Measurements from ENCODE around the gene COQ9. TPM values are rescaled to one million over a fixed set of nuclear protein-coding genes. Genes with fewer than 3 reads are reported as not detected.
A peak's percentile ranks its signal among the peaks of the same experiment; 100 is the strongest.
"Not testable (repeated sequence)": the region's sequence is repeated elsewhere in the genome, so short reads cannot be mapped to it uniquely, and the experiment has no call there.

COQ9 gene
- total RNA-seq, 2 experiments from 2014 or later, result 7.0 to 7.6 TPM

DNA sequence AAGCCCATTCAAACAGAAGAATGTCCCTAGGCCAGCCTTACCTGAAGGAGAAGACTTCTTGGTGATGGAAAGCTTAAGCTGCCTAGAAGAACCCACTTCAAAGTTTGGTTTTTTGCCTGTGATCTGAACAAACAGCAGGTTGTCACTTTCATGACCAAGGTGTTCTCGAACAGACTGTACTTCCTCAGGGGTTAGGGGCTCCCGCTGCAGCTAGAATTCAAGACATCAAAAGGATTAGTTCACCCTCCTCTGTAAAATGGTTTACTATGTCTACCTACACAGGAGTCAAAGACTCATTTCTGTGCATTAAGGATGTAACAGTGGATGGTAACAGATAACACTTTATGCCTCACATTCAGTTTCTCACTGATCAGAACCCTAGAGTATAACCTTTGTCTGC is 13.3 kb upstream of the COQ9 start:
- Histone ChIP-seq H3K36me3 (ENCODE audit: insufficient read depth, low read length) (peaks cover 87% of the 10 kb centered on the region), H3K27ac (ENCODE audit: low read depth in 1 of 2, low read length in 2 of 2) (peak overlapping the region in 1 of 2 donors; percentile 3), H3K27me3 (ENCODE audit: control insufficient read depth in 1 of 2, insufficient read depth in 2 of 2, low read length in 2 of 2) (no peaks in the 10 kb centered on the region), H3K9me3 (ENCODE audit: control insufficient read depth in 1 of 2, insufficient read depth in 1 of 2, low read length in 2 of 2) (no peaks in the 10 kb centered on the region), H3K4me3 (ENCODE audit: low read length) (no peak overlapping the region), H3K4me1 (ENCODE audit: insufficient read depth, low read length) (peaks cover 22% of the 10 kb centered on the region)
- Mint-ChIP-seq H3K27ac (peak overlapping the region; percentile 84), H3K4me3 (peak overlapping the region; percentile 11), H3K4me1 (ENCODE audit: low read depth) (peaks cover 38% of the 10 kb centered on the region), H3K27me3 (no peaks in the 10 kb centered on the region), H3K9me3 (no peaks in the 10 kb centered on the region), H3K36me3 (ENCODE audit: low read depth) (peaks cover 88% of the 10 kb centered on the region)
- ATAC-seq (ENCODE audit: poor library complexity) (peak; percentile 89), DNase-seq (peak in 5 of 14 experiments; percentile 22 to 51 (median 45))
- intact Hi-C loops (cut with DNase I, micrococcal nuclease), result no loop called here
- CTCF ChIA-PET, result interaction anchor here (1.4 to 1.9 kb wide), 3 partner anchors 13 to 86 kb away, joined by 3 to 9 read pairs (median 3); partner anchors contain the start of genes CIAPIN1 and COQ9
- TF ChIP-seq CTCF (IDR thresholded peaks at IDR 0.05), result no peak
- POLR2A ChIA-PET, result interaction anchor here (1.0 to 2.7 kb wide), 3 partner anchors 12 to 28 kb away, joined by 3 to 18 read pairs (median 12); partner anchors contain the start of genes CIAPIN1, COQ9 and POLR2C

- Histone ChIP-seq H3K36me3 (ENCODE audit: insufficient read depth, low read length) (peaks cover 89% of the 10 kb centered on the region), H3K4me1 (ENCODE audit: insufficient read depth, low read length) (peaks cover 22% of the 10 kb centered on the region), H3K27me3 (ENCODE audit: control insufficient read depth in 1 of 2, insufficient read depth in 2 of 2, low read length in 2 of 2) (no peaks in the 10 kb centered on the region), H3K27ac (ENCODE audit: low read depth in 1 of 2, low read length in 2 of 2) (peak overlapping the region in 1 of 2 donors; percentile 4), H3K9me3 (ENCODE audit: control insufficient read depth in 1 of 2, insufficient read depth in 1 of 2, low read length in 2 of 2) (peaks cover 9 to 10% of the 10 kb centered on the region in 2 experiments), H3K4me3 (ENCODE audit: low read length) (no peak overlapping the region)
- ATAC-seq (ENCODE audit: poor library complexity) (no peak), DNase-seq (no peak)
- ChIA-PET CTCF (no interaction called here), POLR2A (interaction anchor here (0.7 kb wide), 1 partner anchor 214 kb away, joined by 4 read pairs; no protein-coding TSS in a partner anchor)
- Mint-ChIP-seq H3K9me3 (no peaks in the 10 kb centered on the region), H3K36me3 (ENCODE audit: low read depth) (peaks cover 88% of the 10 kb centered on the region), H3K4me3 (no peak overlapping the region), H3K4me1 (ENCODE audit: low read depth) (peaks cover 39% of the 10 kb centered on the region), H3K27ac (no peak overlapping the region), H3K27me3 (no peaks in the 10 kb centered on the region)
- intact Hi-C loops (cut with DNase I, micrococcal nuclease), result no loop called here
- no peak for TF ChIP-seq CTCF (IDR thresholded peaks at IDR 0.05)
Observed at GRCh38 chr16:57435838-57436237, 11.4 kb upstream of the COQ9 start.

DNA sequence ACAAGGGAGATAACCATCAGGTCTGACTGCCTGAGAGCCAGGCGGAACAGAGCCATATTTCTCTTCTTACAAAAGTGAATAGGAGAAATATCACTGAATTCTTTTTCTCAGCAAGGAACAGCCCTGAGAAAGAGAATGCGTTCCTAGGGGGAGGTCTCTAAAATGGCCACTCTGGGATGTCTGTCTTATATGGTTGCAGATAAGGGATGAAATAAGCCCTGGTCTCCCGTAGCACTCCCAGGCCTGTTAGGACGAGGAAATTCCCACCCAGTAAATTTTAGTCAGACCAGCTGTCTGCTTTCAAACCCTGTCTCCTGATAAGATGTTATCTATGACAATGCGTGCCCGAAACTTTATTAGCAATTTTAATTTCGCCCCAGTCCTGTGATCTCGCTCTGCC is 7.3 kb upstream of the COQ9 start:
- H3K4me1 ChIP-seq (ENCODE audit: insufficient read depth, low read length); H3K4me3 ChIP-seq (ENCODE audit: low read length); H3K9me3 Mint-ChIP-seq; H3K27ac Mint-ChIP-seq; ATAC-seq (ENCODE audit: poor library complexity); H3K27me3 Mint-ChIP-seq; POLR2A ChIA-PET; H3K4me3 Mint-ChIP-seq; CTCF ChIA-PET; H3K27ac ChIP-seq (ENCODE audit: low read depth in 1 of 2, low read length in 2 of 2); H3K27me3 ChIP-seq (ENCODE audit: control insufficient read depth in 1 of 2, insufficient read depth in 2 of 2, low read length in 2 of 2); DNase-seq: not testable (repeated sequence)
- H3K36me3 ChIP-seq (ENCODE audit: insufficient read depth, low read length), result peaks cover 53% of the 10 kb centered on the region
- intact Hi-C loops (cut with DNase I, micrococcal nuclease), result loop anchor here in 1 of 2 experiments (10.0 kb wide), 1 partner anchor 195 kb away; the partner anchor contains the start of gene ARL2BP
- H3K9me3 ChIP-seq (ENCODE audit: control insufficient read depth in 1 of 2, insufficient read depth in 1 of 2, low read length in 2 of 2), result peaks cover 10 to 13% of the 10 kb centered on the region in 2 experiments
- Mint-ChIP-seq H3K4me1 (ENCODE audit: low read depth) (peaks cover 22% of the 10 kb centered on the region), H3K36me3 (ENCODE audit: low read depth) (peaks cover 64% of the 10 kb centered on the region)

GRCh38 chr16:57440551-57440950 is 6.7 kb upstream of the COQ9 start:
- ATAC-seq (ENCODE audit: poor library complexity); H3K27me3 Mint-ChIP-seq; H3K27ac Mint-ChIP-seq; H3K27ac ChIP-seq (ENCODE audit: low read depth in 1 of 2, low read length in 2 of 2); H3K27me3 ChIP-seq (ENCODE audit: control insufficient read depth in 1 of 2, insufficient read depth in 2 of 2, low read length in 2 of 2); DNase-seq; H3K4me1 ChIP-seq (ENCODE audit: insufficient read depth, low read length); H3K9me3 Mint-ChIP-seq; H3K4me3 Mint-ChIP-seq; POLR2A ChIA-PET; CTCF ChIA-PET; H3K4me3 ChIP-seq (ENCODE audit: low read length): not testable (repeated sequence)
- peaks cover 10 to 13% of the 10 kb centered on the region in 2 experiments for H3K9me3 ChIP-seq (ENCODE audit: control insufficient read depth in 1 of 2, insufficient read depth in 1 of 2, low read length in 2 of 2)
- H3K36me3 ChIP-seq (ENCODE audit: insufficient read depth, low read length), result peaks cover 47% of the 10 kb centered on the region
- intact Hi-C loops (cut with DNase I, micrococcal nuclease), result loop anchor here in 1 of 2 experiments (10.0 kb wide), 1 partner anchor 196 kb away; the partner anchor contains the start of gene ARL2BP
- peaks cover 18% of the 10 kb centered on the region for H3K4me1 Mint-ChIP-seq (ENCODE audit: low read depth)
- H3K36me3 Mint-ChIP-seq (ENCODE audit: low read depth), result peaks cover 60% of the 10 kb centered on the region
